Measurements from ENCODE around the gene ZSWIM2.

The ZSWIM2 gene

GRCh38 chr2:186841940-186842339 is 7.0 kb downstream of the ZSWIM2 start:
- Histone ChIP-seq H3K9me3 (replicated peaks; ENCODE audit: insufficient read depth, low read length) (no peaks in the 10 kb centered on the region), H3K27me3 (replicated peaks; ENCODE audit: insufficient read depth, low read length) (no peaks in the 10 kb centered on the region), H3K4me1 (ENCODE audit: low read length) (no peaks in the 10 kb centered on the region), H3K79me2 (ENCODE audit: low read length) (no peaks in the 10 kb centered on the region), H3F3A (ENCODE audit: insufficient read depth, low read length) (no peaks in the 10 kb centered on the region), H2AFZ (ENCODE audit: low read length) (no peak overlapping the region), H3K27ac (ENCODE audit: low read length) (no peak overlapping the region), H3K9me2 (replicated peaks; ENCODE audit: insufficient read depth, low read length) (no peaks in the 10 kb centered on the region), H3K4me3 (ENCODE audit: low read length) (no peak overlapping the region), H3K4me2 (ENCODE audit: low read depth, low read length) (no peak overlapping the region), H4K20me1 (ENCODE audit: insufficient read depth, low read length) (no peaks in the 10 kb centered on the region), H3K9ac (ENCODE audit: low read length) (no peak overlapping the region), H3K36me3 (replicated peaks; ENCODE audit: insufficient read depth, low read length) (no peaks in the 10 kb centered on the region)
- no peak for TF ChIP-seq EZH2 (optimal IDR thresholded peaks at IDR 0.05; ENCODE audit: low read depth, low read length)
- TF ChIP-seq EZH2phosphoT487 (IDR thresholded peaks at IDR 0.05; ENCODE audit: low read length) = no peak
- no peak for TF ChIP-seq CTCF (IDR thresholded peaks at IDR 0.05; ENCODE audit: low read length)
- no peak for DNase-seq

GRCh38 chr2:186835628-186836027 is 13.3 kb downstream of the ZSWIM2 start:
- Histone ChIP-seq H3K79me2 (ENCODE audit: low read length) (no peaks in the 10 kb centered on the region), H3K4me2 (ENCODE audit: low read depth, low read length) (no peak overlapping the region), H3K9me3 (replicated peaks; ENCODE audit: insufficient read depth, low read length) (no peaks in the 10 kb centered on the region), H3K9me2 (replicated peaks; ENCODE audit: insufficient read depth, low read length) (no peaks in the 10 kb centered on the region), H3K4me3 (ENCODE audit: low read length) (no peak overlapping the region), H3K4me1 (ENCODE audit: low read length) (no peaks in the 10 kb centered on the region), H3K9ac (ENCODE audit: low read length) (no peak overlapping the region), H2AFZ (ENCODE audit: low read length) (no peak overlapping the region), H3K27me3 (replicated peaks; ENCODE audit: insufficient read depth, low read length) (no peaks in the 10 kb centered on the region), H4K20me1 (ENCODE audit: insufficient read depth, low read length) (no peaks in the 10 kb centered on the region), H3K36me3 (replicated peaks; ENCODE audit: insufficient read depth, low read length) (no peaks in the 10 kb centered on the region), H3K27ac (ENCODE audit: low read length) (no peak overlapping the region), H3F3A (ENCODE audit: insufficient read depth, low read length) (no peaks in the 10 kb centered on the region)
- no peak for DNase-seq
- TF ChIP-seq EZH2 (optimal IDR thresholded peaks at IDR 0.05; ENCODE audit: low read depth, low read length) (no peak), CTCF (IDR thresholded peaks at IDR 0.05; ENCODE audit: low read length) (no peak), EZH2phosphoT487 (IDR thresholded peaks at IDR 0.05; ENCODE audit: low read length) (no peak)

GRCh38 chr2:186827862-186828492 is 21.0 kb downstream of the ZSWIM2 start:
- Histone ChIP-seq H3K79me2 (ENCODE audit: low read length) (no peaks in the 10 kb centered on the region), H3K4me3 (ENCODE audit: low read length) (no peak overlapping the region), H3K36me3 (replicated peaks; ENCODE audit: insufficient read depth, low read length) (no peaks in the 10 kb centered on the region; the same call in 1 of the 2 replicates), H3K4me2 (ENCODE audit: low read depth, low read length) (no peak overlapping the region), H3K4me1 (ENCODE audit: low read length) (no peaks in the 10 kb centered on the region), H3K9ac (ENCODE audit: low read length) (no peak overlapping the region), H3K27ac (ENCODE audit: low read length) (no peak overlapping the region), H3F3A (ENCODE audit: insufficient read depth, low read length) (no peaks in the 10 kb centered on the region), H3K9me2 (replicated peaks; ENCODE audit: insufficient read depth, low read length) (no peaks in the 10 kb centered on the region), H3K27me3 (replicated peaks; ENCODE audit: insufficient read depth, low read length) (no peaks in the 10 kb centered on the region), H3K9me3 (replicated peaks; ENCODE audit: insufficient read depth, low read length) (no peaks in the 10 kb centered on the region), H2AFZ (ENCODE audit: low read length) (no peak overlapping the region), H4K20me1 (ENCODE audit: insufficient read depth, low read length) (no peaks in the 10 kb centered on the region)
- TF ChIP-seq CTCF (IDR thresholded peaks at IDR 0.05; ENCODE audit: low read length) (no peak), EZH2 (optimal IDR thresholded peaks at IDR 0.05; ENCODE audit: low read depth, low read length) (no peak), EZH2phosphoT487 (IDR thresholded peaks at IDR 0.05; ENCODE audit: low read length) (no peak)
- no peak for DNase-seq
